Measurements from ENCODE around the gene RAB29.

GRCh38 chr1:205766570-205766969, 8.7 kb downstream of the RAB29 start:
- TF ChIP-seq POLR2A (IDR thresholded peaks at IDR 0.05) (no peak), CTCF (IDR thresholded peaks at IDR 0.05) (no peak)

All from body of pancreas (tissue), 4 donors.